Stimulated activated CD4-positive, alpha-beta T cell treated with anti-CD3 and anti-CD28 coated beads, Interleukin-15, amount 100 ng/mL, for 48 hours (primary cell): ENCODE measurements around the gene ANK2.

Experiments
- DNase-seq, 2 donors: peaks; one replicate each; pipeline ENCODE4 v3.0.0-alpha.2; 2020; ENCODE audit warnings: low read depth in 2 of 2

The ANK2 gene

DNA sequence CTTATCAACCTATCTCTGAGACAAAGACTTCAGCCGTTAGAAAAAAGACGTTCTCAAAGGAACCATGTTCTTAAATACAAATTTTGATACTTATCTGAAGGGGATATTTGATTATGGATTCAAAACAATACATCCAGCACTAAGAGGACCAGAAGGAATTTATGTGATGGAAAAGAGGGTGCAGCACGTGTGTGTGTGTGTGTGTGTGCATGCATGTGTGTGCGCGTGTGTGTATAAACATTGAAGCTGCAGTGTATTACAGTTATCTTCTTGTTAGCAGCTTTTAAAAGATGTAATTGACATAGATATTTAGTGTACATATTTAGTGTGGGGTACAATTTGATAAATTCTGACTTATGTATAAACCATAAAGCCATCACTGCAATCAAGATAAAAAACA lies 44.9 kb downstream of the ANK2 start:
- DNase-seq: no peak

DNA sequence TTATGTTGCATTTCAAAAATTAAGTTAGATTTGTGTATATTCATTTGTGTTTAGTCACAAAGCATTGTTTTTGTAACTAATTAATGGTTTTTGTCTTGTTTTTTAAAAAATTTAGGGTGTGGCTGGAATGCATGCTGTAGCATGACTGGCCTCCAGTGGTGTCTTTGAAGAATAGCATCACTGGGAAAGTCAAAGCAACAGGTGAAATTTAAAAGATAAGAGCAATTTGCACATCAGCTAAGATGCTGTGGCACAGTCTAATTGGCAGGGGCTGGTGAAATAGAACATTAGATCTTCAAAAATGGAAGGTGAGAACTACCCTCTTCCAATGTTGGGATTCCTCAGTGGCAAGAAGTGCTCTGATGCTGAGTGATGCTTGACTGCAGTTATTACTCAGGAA lies 45.3 kb downstream of the ANK2 start:
- DNase-seq: no peak

DNA sequence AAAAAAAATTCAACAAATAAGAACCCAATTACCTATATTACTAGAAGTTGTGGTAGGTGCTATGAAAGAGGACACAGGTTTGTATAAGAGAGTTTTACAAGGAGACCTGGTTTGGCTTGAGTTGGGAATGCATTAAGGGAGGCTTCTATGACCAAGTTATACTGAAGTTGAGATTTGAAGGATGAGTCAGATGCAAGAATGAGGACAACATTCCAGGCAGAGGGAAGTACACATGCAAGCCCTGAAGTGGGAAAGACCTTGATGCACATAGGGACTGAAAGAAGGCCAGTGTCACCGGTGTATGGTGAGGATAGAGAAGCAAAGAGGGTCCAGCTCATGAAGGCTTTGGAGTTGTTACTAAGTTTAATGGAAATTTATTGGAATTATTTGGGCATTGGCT lies 52.2 kb downstream of the ANK2 start:
- DNase-seq: no peak

DNA sequence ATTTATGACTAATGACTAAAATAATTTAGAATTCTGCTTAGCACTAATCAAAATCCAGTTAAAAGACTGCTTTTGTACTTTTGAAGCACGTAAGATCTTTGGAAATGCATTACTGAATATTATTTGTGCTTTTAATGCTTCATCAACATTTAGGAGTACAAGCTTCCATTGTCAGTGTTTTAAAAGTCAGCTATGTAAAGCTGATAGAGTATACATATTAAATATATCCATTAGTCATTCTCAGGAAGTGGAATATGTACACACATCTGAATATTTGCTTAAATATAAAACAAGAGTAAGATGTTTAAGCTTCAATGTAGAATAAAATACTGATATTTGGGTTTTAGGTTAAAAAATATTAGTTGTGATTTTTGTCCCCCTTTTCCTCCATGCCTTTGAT lies 54.1 kb downstream of the ANK2 start:
- DNase-seq: no peak

DNA sequence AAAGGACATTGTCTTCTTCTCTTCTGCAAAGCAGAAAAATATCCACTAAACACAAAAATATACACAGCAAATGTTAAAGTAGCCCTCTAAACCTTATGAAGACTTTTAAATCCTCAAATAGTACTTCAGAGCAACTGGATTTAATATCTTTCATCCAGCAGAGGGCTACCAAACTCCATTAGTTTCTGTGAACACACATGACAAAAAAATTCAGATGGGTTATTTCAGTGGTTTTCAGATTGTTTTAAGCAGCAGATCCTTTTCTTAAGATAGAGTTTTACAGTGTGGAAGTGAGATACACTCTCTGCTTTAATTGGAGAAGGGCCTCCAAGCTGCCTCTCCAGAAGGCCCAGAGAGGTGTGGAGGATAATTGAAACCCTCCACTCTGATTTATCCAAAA lies 56.7 kb downstream of the ANK2 start:
- DNase-seq: no peak

DNA sequence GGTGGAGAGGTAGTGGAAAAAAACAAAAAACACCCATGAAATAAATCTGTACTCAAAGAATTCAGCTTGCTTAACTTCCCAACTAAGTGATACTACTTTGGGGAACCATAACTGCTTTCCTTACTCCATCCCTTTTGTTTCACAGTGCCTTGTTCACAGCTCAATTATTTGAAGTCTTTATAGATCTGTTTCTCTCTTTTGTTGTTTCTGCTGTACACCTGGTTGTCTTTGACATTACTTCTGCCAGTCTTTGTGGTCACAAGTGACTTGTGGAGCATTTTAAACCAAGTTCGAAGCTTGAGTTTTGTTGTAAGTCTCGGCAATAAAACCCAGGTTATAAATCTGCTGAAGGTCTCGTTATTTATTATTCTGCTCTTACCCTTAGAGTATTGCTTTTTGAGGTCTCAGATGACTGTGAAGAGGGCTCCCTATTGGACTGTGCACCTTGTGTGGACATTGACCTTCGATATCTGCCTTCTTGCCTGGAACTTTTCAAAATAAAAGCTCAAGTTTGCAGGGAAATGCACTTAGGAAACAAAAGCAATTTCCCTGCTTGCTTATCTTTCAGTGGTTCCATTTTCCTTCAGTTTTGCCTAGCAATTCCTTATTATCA lies 59.8 kb downstream of the ANK2 start:
- no peak for DNase-seq

DNA sequence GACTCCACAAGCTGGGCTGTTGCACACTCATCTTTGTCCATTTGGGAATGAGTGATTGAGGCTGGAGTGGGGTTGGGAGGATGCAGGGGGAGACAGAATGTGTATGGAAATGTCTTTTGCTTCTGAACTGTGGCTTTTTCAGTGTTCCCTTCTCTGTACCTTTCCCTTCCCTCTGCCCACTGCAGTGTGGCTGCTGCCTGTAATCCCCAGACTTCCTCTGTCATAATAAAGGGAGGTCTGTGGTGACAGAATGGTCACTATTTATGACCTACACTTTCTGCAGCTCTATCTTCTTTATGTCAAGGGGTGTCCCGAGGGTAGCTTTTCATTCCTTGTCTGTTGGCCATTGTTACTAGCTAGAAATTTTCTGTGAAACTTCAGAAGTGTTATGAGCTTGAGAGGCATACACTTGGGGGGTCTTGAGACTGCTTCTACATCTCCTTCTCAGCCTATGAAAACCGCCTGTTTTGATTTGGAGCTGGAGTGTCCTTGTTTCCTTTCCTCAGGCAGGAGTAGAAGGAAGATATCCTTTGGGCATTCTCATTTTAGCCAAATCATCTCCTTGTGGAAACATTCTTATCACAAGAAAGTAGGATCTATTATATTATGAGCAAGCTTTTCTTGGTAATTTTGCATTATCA lies 63.0 kb downstream of the ANK2 start:
- no peak for DNase-seq

DNA sequence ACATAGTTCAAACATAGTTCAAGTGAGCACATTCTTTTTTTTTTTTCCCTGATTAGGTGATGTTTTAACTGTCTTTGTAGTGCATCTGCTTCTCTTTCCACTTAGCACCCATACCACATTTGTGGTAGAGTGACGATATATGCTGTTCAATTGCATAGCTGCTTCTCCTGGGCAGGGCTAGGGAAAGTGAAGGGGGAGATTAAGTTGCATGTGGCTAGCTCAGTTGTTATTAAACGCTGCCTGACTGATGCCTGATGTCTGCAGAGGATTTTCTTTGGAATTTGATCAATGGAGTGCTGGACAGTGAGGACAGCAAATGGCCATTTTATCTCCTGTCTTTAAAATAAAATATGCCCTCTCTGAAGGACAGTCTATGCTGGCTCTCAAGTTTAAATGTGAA lies 63.7 kb downstream of the ANK2 start:
- DNase-seq: no peak

DNA sequence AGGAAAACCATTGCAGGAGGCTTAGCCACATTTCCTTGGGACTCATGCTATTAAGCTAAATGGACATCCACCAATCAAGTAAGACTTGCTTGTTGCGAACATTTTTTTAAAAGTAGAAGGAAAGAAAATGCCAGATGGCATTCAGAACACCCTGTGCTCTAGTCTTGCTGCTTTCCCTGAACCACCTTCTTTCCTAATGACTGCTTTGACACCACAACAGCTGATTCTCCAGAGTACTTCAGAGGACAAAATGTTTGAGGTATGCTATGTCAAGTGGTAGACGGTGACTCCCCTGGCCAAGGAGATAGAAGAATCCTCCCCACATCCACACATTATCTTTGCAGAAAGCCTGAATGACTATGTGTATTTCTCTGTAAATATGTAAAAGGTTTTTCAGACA lies 65.4 kb downstream of the ANK2 start:
- DNase-seq: no peak

DNA sequence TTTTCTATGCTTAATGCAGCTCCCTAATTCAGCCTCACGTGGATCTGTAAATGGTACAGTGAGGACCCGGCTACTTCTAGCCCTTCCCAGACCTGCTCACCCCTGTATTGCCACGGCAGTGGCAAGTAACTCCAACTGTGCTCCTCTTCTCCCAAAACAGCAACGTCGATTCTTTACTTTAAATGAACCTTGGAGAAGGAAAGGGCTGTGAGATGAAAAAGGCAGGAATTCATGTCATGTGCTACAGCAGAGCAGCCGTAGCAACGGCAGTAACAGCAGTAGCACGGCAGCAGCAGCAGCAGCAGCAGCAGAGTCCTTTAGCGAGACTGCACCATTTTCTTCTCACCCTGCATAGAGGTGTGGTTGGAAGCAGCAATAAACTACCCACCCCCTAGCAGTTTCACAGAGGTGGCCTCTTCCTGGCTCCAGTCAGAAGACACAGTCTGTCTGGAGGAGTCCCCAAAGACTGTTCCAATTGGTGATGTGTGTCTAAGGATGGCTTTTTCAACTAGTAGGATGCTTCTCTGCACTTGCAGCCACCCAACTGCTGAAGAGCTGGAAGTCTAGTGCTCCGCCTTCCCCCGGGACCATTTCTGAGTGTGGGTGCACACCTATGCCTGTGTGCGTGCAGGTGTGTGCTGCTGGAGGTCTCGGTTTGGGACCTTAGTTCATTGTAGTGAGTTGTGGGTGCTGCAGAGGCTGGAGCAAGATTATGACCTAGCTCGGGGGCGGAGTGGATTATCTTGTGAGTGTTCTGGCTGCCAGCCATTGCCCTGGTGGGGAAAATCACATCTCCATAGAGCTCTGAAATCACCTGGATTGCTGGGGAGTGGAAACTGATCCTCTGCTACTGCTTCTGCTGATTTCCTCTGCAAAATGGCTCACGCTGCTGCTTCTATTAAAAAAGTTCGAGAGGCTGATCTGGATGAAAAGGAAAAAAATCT lies 67.2 kb downstream of the ANK2 start:
- no peak for DNase-seq

DNA sequence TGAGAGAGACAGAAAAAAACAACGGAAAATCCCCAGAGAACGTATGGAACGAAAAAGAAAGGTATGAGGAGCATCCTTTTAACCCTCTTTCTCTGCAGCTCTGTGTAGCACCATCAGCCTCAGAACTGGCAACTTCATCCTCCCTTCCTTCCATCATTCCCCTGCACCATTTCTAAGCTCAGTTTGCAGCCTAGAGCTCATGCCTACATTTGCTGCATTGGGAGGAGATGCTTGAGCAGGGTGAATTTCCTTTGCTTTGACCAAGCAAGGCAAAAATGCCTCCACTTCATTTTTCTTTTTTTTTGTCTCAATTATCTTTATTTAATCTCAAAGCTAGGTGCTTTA lies 67.9 kb downstream of the ANK2 start:
- no peak for DNase-seq

DNA sequence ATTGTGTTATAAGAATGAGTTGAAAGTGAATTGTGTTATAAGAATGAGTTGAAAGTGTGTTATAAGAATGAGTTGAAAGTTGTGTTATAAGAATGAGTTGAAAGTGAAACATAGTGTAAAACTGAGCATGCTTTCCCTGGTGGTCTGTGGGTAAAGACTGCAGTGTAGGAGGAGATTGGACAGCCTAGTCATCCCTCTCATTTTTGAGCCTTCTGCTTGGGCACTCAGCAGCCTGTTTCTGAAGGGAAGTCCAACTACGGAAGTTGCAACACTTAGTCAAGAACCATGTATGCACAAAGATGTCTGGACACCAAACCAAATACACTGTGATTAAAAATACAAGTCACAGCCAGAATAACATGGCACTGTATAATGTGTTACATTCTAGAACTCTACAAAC lies 72.6 kb downstream of the ANK2 start:
- no peak for DNase-seq

DNA sequence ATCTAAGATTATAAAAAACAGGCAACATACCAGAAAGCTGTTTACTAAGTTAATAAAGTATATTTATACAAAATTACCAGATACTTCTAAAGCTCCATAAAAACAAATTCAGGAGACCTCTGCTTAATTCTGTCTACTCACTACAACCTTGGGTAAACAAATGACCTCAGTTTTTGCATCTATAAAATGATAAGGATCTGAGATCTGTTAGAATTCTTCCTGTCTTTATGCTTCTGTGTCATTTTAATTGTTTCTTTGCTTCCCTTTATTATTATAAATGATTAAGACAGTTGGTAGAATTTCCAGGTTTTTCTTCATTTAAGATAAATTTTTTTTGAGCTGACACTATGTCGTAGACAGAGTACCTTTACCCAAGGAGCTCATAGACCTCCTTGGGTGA lies 76.0 kb downstream of the ANK2 start:
- DNase-seq: no peak

DNA sequence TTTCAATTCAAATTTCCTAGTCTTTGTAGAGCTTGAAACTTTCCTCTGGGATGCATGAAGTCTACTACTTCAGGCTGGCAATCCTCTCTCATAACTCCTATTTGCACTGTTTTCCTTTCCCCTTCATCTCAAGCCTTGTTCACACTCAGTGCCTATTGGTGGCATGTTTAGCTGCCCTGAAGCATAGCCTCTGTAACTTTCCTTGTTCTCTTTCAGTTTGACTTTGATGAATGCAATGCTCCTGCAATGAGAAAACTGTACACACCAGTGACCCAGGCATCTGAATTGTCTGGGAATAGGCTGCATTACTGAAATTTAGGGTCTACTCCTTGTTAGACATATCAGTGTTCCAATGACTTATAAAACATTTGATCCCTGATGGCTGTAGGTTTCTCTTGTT lies 81.7 kb downstream of the ANK2 start:
- DNase-seq: no peak

DNA sequence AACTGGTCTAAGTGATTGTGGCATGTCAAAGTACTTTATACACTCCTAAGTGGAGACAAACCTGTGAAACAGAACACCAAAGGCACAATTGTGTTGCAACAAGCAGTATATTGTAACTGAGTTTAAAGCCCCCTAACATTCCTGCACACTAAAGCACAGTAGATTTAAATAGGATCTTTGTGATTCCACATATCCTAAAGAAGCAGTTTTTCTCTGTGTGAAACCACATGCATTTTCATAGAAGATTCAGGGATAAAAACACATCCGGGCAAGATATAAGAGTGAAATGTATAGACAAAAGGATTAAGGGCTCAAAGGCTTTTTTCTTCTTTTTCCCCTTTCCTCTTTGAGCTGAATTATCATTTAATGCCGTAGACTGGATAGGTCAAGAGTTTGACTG lies 82.2 kb downstream of the ANK2 start:
- no peak for DNase-seq

DNA sequence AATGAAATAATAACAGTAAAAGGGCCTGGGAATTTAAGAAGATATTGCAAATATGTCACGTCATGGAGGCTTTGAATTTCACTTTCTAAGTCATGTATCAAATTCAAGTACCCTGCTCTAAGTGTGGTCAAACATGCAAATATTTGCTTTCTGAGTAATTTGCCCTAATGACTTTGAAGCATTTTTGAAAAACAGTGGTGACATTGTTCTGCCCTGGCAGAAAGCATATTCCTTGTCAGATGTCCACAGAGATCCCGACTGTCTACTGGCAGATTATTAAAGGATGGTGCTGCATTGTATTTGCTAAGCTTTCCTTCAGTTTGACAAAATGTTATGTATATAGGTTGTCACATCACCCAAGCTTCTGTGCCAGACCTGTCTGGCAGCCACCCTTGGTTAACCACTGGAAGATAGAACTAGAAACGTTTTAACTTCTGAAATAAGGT lies 92.5 kb downstream of the ANK2 start:
- DNase-seq: no peak

DNA sequence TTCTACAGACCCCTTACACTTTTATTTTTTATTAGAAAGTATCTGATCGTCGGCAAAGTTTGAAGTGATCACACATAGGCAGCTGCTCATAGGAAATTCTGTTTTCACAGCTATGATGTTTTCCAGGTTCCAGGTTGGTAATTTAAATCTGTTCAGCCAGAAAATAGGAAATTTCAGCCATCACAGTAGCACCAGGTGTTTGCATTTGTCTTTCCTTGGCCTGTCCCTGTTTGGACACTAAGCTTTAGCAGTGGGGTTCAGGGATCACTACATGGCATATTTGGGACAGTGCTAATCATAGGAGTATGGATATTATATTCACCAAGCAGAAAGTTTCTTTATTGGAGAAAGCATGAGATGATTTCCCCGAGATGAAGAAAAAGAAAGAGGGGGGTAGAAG lies 92.9 kb downstream of the ANK2 start:
- no peak for DNase-seq

DNA sequence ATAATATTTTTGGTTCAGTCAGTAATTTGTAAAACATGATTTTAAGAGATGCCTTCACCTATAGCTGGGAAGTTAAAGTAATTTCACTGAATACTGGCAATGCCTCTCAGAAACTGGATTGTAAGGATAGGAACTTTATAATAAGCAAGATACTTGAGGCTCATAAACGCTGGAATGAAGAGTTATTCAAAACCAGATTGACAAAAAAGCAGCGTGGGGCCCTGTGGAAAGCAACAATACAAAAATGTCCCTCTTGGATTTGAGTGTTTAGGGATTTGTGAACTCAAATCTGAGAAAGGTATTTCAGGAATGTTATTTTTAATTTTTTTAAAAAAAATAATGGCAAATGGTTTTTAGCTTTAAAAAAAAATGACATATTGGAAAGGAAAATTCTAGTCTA lies 94.6 kb downstream of the ANK2 start:
- DNase-seq: no peak

DNA sequence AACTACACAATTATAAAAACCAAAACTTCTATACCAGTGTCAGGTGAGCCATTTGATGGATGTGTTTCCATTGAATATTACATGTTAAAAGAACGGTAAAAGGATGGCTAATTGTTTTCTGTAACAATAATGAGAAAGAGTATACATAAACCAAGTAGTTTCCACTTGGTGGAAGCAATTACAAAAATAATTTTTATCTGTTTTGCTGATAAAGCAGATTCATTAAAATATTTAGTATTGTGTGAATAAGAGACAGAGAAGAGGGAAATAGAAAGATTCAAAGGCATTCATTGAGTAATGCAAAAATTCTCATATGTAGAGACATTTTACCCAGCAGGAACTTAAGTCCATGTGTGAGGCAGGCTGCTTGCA lies 95.7 kb downstream of the ANK2 start:
- DNase-seq: no peak

DNA sequence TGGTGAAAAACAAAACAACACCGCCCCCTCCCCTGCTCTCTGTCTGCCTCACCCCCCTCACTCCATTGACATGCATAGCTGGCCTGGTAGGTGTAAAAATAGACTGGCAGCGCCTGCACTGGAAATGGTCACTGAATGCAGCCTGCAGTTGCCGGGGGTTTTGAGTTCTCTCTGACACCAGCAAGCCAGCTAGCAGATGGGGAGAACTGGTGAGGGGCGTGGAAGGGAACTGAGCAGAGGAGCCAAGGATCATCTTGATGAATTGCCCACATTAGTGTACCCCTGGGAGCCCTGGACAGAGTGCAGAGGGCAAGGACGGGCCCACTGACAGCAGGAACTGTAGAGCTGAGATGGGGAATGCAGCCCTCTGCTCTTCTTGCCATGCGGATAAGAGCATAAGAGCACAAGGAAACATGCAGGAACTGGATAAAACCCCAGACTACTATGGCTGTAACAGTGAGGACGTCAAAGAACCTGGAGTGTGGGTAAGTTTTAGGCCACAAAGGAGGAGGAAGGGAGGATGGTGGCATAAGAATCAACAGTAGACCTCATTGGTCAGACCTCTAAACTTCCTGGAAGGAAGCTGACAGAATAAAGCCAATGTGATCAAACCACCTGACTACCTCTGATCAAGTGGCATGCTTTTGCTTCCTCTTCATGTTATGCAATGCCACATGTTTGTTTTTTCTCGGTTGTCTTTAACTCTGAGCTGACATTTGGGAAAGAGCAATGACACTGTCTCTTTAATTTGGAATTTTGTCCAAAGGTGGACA lies 96.3 kb downstream of the ANK2 start:
- no peak for DNase-seq

DNA sequence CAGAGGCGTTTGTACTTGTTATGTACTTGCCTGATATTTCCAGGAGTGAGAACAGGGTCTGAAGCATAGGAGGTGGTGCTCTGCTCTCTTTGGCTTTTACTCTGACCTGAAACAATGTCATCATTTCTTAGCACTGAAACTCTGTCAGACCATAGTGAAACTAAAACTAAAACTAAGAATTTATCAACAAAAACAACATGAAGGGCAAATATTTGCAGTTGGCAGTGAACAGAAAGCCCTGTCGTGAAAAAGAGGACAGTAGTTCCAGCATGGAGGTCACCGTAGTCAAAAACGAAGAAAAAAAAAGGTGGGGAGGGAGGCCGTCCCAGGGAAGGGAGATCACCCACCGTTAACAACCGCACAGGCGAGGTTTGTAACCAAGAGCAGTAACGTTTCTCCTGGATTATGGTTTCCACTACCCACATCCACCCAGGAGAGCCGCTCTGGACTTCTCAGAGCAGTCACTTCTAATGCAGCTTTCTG lies 97.5 kb downstream of the ANK2 start:
- DNase-seq: no peak

DNA sequence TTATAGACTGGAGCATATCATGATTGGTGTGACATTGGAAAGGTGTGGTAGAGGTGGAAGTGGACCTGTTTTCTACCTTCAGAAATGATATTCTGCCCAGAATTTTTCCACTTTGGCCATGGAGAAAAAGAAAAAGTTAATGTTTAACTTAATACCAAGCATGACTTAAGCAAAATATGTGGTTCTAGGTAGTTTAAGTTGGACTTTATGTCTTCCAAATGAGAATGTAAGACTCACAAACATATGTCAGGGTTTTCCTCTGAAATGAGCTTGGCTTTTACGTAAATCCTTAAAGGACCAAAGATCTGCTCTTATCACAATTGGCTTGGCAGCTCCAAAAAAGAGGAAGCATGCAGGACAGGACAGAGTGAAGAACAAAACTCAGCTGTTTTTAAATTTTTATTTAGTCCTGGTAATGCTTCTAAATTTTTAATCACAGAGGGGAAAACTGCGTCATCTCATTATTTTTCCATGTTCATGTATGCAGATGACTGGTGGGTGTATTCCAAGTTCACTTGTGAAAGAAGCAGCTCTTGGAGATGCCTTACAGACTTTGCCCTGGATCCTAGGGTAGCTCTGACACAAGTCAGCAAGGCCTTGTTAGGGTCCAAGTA lies 98.2 kb downstream of the ANK2 start:
- DNase-seq: no peak
